Vagina (tissue), 2 donors: ENCODE data around the gene ST6GALNAC3.

Experiments
- POLR2A ChIP-seq, 2 donors: fragments of 450-650 bp; IDR thresholded peaks; one replicate each; pipeline ENCODE4 v1.6.1; 2017; ENCODE audit warnings: antibody characterized with exemption in 2 of 2, mild to moderate bottlenecking in 2 of 2, moderate library complexity in 2 of 2
- POLR2AphosphoS5 ChIP-seq, 2 donors: sonication (generic); formaldehyde crosslinking; IDR thresholded peaks; one replicate each; pipeline ENCODE4 v1.9.0; 2017; ENCODE audit warnings: antibody characterized with exemption in 2 of 2, mild to moderate bottlenecking in 2 of 2, low read depth in 1 of 2; ENCODE audit not compliant: insufficient read depth in 1 of 2
- TF ChIP-seq, protein P1 (sequence below), 3 experiments: fragments of 450-650 bp in 2 of 3; fragments of 200-600 bp in 1 of 3; sonication (generic) in 1 of 3; IDR thresholded peaks; one replicate each; pipeline ENCODE4 v1.5.1; 2017 to 2019; ENCODE audit warnings: antibody characterized with exemption in 3 of 3, mild to moderate bottlenecking in 2 of 3, moderate library complexity in 2 of 3

DNA sequence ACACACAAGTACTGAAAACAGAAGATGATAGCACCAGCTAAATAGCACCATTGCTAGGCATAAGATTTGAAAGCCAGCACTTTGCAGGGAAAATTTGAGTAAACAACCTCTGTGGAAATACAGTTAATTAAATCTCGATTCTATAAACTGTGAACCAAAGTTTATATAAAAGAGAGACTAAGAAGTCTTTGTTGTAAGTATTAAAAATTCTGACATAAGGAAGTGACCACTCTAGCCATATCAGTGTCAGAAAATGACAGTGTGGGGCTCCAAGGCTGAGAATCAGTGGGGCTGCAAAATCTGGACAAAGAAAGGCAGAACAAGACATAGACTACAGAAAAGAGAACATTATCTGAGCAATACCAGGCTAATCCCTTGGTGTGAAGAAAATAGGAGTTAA lies 292.2 kb downstream of the ST6GALNAC3 start:
- TF ChIP-seq, protein P1, sequence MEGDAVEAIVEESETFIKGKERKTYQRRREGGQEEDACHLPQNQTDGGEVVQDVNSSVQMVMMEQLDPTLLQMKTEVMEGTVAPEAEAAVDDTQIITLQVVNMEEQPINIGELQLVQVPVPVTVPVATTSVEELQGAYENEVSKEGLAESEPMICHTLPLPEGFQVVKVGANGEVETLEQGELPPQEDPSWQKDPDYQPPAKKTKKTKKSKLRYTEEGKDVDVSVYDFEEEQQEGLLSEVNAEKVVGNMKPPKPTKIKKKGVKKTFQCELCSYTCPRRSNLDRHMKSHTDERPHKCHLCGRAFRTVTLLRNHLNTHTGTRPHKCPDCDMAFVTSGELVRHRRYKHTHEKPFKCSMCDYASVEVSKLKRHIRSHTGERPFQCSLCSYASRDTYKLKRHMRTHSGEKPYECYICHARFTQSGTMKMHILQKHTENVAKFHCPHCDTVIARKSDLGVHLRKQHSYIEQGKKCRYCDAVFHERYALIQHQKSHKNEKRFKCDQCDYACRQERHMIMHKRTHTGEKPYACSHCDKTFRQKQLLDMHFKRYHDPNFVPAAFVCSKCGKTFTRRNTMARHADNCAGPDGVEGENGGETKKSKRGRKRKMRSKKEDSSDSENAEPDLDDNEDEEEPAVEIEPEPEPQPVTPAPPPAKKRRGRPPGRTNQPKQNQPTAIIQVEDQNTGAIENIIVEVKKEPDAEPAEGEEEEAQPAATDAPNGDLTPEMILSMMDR (IDR thresholded peaks at IDR 0.05) = no peak
- no peak for TF ChIP-seq POLR2A (IDR thresholded peaks at IDR 0.05)
- no peak for TF ChIP-seq POLR2AphosphoS5 (IDR thresholded peaks at IDR 0.05; ENCODE audit: insufficient read depth in 1 of 2, low read depth in 1 of 2)
